Measurements from ENCODE around the gene TPD52L1.

TPD52L1 gene

GRCh38 chr6:125182237-125183008, 28.9 kb downstream of the TPD52L1 start:
- no peak for DNase-seq

GRCh38 chr6:125183391-125183790, 29.8 kb downstream of the TPD52L1 start:
- DNase-seq: no peak

- DNase-seq: no peak
Measured at GRCh38 chr6:125188037-125188436, 34.5 kb downstream of the TPD52L1 start.

- no peak for DNase-seq
Measured at GRCh38 chr6:125188594-125189203, 35.1 kb downstream of the TPD52L1 start.

- no peak for DNase-seq
Measured at GRCh38 chr6:125189494-125189893, 35.9 kb downstream of the TPD52L1 start.

- DNase-seq: no peak
Measured at GRCh38 chr6:125190667-125191066, 37.1 kb downstream of the TPD52L1 start.

GRCh38 chr6:125191916-125192609, 38.5 kb downstream of the TPD52L1 start:
- DNase-seq: no peak

- DNase-seq: no peak
Measured at GRCh38 chr6:125192610-125192930, 39.0 kb downstream of the TPD52L1 start.

- DNase-seq: no peak
Measured at GRCh38 chr6:125193208-125193607, 39.6 kb downstream of the TPD52L1 start.

- DNase-seq: no peak
Measured at GRCh38 chr6:125194941-125195340, 41.4 kb downstream of the TPD52L1 start.

GRCh38 chr6:125195526-125195925, 42.0 kb downstream of the TPD52L1 start:
- no peak for DNase-seq

- DNase-seq: no peak
Measured at GRCh38 chr6:125196613-125197012, 43.0 kb downstream of the TPD52L1 start.

GRCh38 chr6:125197795-125198269, 44.3 kb downstream of the TPD52L1 start:
- no peak for DNase-seq

GRCh38 chr6:125198398-125198937, 44.9 kb downstream of the TPD52L1 start:
- DNase-seq: no peak

GRCh38 chr6:125200941-125201340, 47.4 kb downstream of the TPD52L1 start:
- DNase-seq: no peak

- no peak for DNase-seq
Measured at GRCh38 chr6:125201961-125202729, 48.6 kb downstream of the TPD52L1 start.

GRCh38 chr6:125203395-125203794, 49.8 kb downstream of the TPD52L1 start:
- no peak for DNase-seq

- DNase-seq: no peak
Measured at GRCh38 chr6:125205931-125206330, 52.4 kb downstream of the TPD52L1 start.

GRCh38 chr6:125206389-125206788, 52.8 kb downstream of the TPD52L1 start:
- no peak for DNase-seq

- no peak for DNase-seq
Measured at GRCh38 chr6:125207956-125208355, 54.4 kb downstream of the TPD52L1 start.

GRCh38 chr6:125208625-125209249, 55.2 kb downstream of the TPD52L1 start:
- no peak for DNase-seq

GRCh38 chr6:125210667-125211066, 57.1 kb downstream of the TPD52L1 start:
- no peak for DNase-seq

Measured in activated gamma-delta T cell (primary cell).